Nephron (organoid): ENCODE measurements around the gene RFPL3.

ENCODE experiments used
- H3K27ac Mint-ChIP-seq, 3 experiments: 2 replicates each; pipeline ENCODE4 v1.8.0; 2020; ENCODE audit warnings: mixed read lengths in 3 of 3, mild to moderate bottlenecking in 2 of 3, moderate library complexity in 1 of 3
- H3K27me3 Mint-ChIP-seq: 2 replicates; pipeline ENCODE4 v1.8.0; 2021; ENCODE audit warnings: low read depth, mild to moderate bottlenecking, moderate library complexity, mixed read lengths
- H3K36me3 Mint-ChIP-seq: 2 replicates; pipeline ENCODE4 v1.8.0; 2020; ENCODE audit warnings: low read depth, mixed read lengths
- H3K4me1 Mint-ChIP-seq: 2 replicates; pipeline ENCODE4 v1.8.0; 2020; ENCODE audit warnings: mixed read lengths
- H3K4me3 Mint-ChIP-seq, 3 experiments: 2 replicates each; pipeline ENCODE4 v1.8.0; 2020; ENCODE audit warnings: mild to moderate bottlenecking in 3 of 3, mixed read lengths in 3 of 3, moderate library complexity in 2 of 3
- H3K9me3 Mint-ChIP-seq: 2 replicates; pipeline ENCODE4 v1.8.0; 2020; ENCODE audit warnings: mixed read lengths
- TF ChIP-seq, protein P1 (sequence below), 3 experiments: fragments of 200-600 bp; sonication (generic); IDR thresholded peaks; one replicate each; pipeline ENCODE4 v1.5.0; 2021; ENCODE audit warnings: antibody characterized with exemption in 3 of 3; ENCODE audit not compliant: unreplicated experiment in 3 of 3

RFPL3 gene

DNA sequence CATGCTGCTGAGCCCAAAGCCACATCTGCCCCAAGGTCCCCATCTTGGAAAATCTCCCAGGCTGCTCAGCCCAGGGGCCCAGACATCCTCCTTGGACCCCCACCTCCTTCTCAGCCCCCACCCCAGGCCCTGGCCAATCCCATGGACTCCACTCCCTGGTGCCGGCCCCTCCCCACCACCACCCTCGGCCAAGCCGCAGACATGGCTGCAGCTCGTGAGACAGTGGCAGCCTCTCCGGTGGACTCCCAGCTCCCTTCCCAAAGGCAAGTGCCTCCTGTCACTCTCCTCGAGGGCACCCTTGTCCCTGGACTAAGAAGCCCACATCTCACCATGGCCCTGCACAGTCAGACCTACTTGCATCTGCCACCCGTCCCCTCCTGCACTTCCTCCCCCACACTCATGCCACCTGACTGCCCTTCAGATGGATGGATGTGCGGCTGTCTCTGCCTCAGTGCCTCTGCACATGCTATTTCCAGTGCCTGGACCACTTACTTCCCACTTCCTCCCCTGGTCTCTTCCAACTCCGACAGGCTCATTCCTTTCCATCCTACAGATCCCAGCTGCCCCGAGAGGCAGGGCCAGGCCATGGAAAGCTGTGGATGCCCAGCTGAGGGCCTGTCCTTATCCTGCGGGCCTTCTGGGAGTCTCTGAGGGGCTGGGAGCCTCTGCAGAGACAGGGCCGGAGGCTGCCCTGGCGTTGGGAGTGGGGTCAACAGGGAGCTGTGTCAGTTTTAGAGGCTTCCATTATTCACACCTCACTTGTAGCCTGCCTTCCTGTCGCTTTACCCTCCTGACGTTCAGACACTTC is 25.5 kb upstream of the RFPL3 start:
- Mint-ChIP-seq H3K36me3 (no peaks in the 10 kb centered on the region), H3K27ac (peak overlapping the region in 1 of 3 experiments; percentile 44), H3K27me3 (peaks cover 12% of the 10 kb centered on the region), H3K4me1 (peaks cover 10% of the 10 kb centered on the region), H3K9me3 (no peaks in the 10 kb centered on the region), H3K4me3 (no peak overlapping the region)
- TF ChIP-seq, protein P1, sequence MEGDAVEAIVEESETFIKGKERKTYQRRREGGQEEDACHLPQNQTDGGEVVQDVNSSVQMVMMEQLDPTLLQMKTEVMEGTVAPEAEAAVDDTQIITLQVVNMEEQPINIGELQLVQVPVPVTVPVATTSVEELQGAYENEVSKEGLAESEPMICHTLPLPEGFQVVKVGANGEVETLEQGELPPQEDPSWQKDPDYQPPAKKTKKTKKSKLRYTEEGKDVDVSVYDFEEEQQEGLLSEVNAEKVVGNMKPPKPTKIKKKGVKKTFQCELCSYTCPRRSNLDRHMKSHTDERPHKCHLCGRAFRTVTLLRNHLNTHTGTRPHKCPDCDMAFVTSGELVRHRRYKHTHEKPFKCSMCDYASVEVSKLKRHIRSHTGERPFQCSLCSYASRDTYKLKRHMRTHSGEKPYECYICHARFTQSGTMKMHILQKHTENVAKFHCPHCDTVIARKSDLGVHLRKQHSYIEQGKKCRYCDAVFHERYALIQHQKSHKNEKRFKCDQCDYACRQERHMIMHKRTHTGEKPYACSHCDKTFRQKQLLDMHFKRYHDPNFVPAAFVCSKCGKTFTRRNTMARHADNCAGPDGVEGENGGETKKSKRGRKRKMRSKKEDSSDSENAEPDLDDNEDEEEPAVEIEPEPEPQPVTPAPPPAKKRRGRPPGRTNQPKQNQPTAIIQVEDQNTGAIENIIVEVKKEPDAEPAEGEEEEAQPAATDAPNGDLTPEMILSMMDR (IDR thresholded peaks at IDR 0.05; ENCODE audit: unreplicated experiment in 3 of 3) = no peak

GRCh38 chr22:32333141-32333768 is 24.4 kb upstream of the RFPL3 start:
- Mint-ChIP-seq H3K4me1 (peaks cover 20% of the 10 kb centered on the region), H3K27me3 (peaks cover 16% of the 10 kb centered on the region), H3K27ac (peak overlapping the region in 1 of 3 experiments; percentile 44), H3K36me3 (no peaks in the 10 kb centered on the region), H3K9me3 (no peaks in the 10 kb centered on the region), H3K4me3 (no peak overlapping the region)
- TF ChIP-seq, protein P1 (IDR thresholded peaks at IDR 0.05; ENCODE audit: unreplicated experiment in 3 of 3) = no peak

DNA sequence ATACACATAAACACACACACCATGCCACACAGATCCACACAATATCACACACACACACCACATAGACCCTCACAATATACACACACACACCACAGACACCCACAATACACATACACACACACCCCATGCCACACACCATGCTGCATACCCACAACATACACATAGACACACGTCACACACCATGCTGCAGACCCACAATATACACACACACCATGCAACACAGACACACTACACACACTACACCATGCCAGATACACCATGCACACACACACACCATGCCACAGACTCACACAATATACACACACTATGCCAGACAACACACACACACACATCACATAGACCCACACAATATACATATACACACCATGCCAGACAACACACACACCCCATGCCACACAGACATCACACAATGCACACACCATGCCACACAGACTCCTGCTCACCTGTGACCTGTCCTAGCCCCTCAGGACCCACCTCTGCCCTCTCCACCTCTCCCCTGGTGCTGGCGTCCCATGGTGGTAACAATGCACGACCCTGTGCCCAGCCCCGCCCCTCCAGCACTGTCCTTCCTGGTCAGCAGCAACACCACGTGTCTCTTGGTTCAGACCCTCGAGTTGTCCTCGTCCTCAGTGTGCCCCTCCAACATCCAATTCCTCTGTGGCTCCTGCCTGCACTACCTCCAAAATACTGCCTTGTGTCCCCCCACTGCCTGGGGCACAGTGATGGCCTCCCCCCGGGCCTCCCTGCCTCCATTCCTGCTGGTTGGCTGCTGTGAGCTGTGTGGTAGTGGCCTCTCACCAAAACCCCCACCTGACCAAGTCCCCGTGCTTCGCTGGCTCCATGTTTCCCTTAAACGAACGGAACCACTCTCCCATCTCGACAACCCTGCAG is 23.7 kb upstream of the RFPL3 start:
- H3K9me3 Mint-ChIP-seq = no peaks in the 10 kb centered on the region
- H3K36me3 Mint-ChIP-seq = no peaks in the 10 kb centered on the region
- peaks cover 20% of the 10 kb centered on the region for H3K4me1 Mint-ChIP-seq
- H3K27me3 Mint-ChIP-seq = peaks cover 21% of the 10 kb centered on the region
- TF ChIP-seq, protein P1 (IDR thresholded peaks at IDR 0.05; ENCODE audit: unreplicated experiment in 3 of 3) = no peak
- H3K27ac Mint-ChIP-seq = peak overlapping the region in 1 of 3 experiments; percentile 36
- H3K4me3 Mint-ChIP-seq = no peak overlapping the region

DNA sequence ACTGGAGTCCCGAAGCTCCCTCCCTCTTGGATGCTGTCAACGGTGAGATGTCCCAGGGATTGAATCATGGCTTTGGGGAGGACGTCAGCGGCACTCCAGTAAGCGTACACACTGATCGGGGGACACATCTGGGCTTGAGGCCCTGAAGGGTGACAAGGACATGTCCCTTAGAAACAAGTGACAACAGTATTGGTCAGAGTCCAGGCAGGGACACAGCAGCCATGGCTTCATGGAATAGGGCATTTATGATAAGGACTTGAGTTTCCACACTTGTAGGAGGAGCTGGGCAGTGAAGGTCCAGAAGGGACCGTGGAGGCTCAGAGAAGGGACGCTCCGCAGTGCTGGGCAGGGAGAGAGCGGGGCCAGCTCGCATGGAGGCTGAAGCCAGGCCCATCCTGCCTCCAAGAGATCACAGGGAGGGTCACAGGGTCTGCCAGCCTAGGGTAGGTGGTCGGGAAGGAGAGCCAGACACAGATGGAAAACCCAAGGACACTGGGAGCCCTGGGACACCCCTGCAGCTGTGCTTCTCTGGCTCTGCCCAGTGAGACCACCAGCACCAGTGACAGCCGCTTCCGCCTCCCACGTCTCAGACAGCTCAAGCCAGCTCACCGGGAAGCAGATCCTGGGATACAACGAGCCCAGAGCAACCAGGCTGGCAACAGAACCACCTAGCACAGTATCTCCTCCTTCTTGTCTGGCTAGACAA is 22.9 kb upstream of the RFPL3 start:
- Mint-ChIP-seq H3K36me3 (no peaks in the 10 kb centered on the region), H3K4me1 (peaks cover 20% of the 10 kb centered on the region), H3K4me3 (no peak overlapping the region), H3K27ac (peak overlapping the region in 1 of 3 experiments; percentile 48), H3K9me3 (no peaks in the 10 kb centered on the region), H3K27me3 (peaks cover 26% of the 10 kb centered on the region)
- TF ChIP-seq, protein P1 (IDR thresholded peaks at IDR 0.05; ENCODE audit: unreplicated experiment in 3 of 3) = no peak

- peaks cover 31% of the 10 kb centered on the region for H3K27me3 Mint-ChIP-seq
- H3K36me3 Mint-ChIP-seq = no peaks in the 10 kb centered on the region
- no peak overlapping the region for H3K27ac Mint-ChIP-seq
- H3K4me3 Mint-ChIP-seq = no peak overlapping the region
- H3K4me1 Mint-ChIP-seq = peaks cover 25% of the 10 kb centered on the region
- no peaks in the 10 kb centered on the region for H3K9me3 Mint-ChIP-seq
- TF ChIP-seq, protein P1 (IDR thresholded peaks at IDR 0.05; ENCODE audit: unreplicated experiment in 3 of 3) = no peak
Measured at GRCh38 chr22:32335471-32335870, 22.2 kb upstream of the RFPL3 start.
